Astrocyte of the cerebellum (primary cell): ENCODE data around the gene TSPAN5.

Experiments used
- DNase-seq: peaks from one replicate; pipeline ENCODE4 v3.0.0-alpha.2; 2011; ENCODE audit warnings: low read depth
- H3K4me3 ChIP-seq: 2 replicates; pipeline ENCODE4 v1.5.1; 2011; ENCODE audit warnings: mild to moderate bottlenecking, low read depth, low read length, moderate library complexity
- in situ Hi-C: cut with HindIII; loops from 2 replicates; pipeline ENCODE4 v1.10.0; 2017; ENCODE audit warnings: low sequenced_read_pairs
- TF ChIP-seq, protein P1 (sequence below): IDR thresholded peaks from 2 replicates; pipeline ENCODE4 v1.5.1; 2012; ENCODE audit warnings: low read length, low read depth, moderate library complexity, mild to moderate bottlenecking; ENCODE audit errors: missing control alignments

TSPAN5 gene

DNA sequence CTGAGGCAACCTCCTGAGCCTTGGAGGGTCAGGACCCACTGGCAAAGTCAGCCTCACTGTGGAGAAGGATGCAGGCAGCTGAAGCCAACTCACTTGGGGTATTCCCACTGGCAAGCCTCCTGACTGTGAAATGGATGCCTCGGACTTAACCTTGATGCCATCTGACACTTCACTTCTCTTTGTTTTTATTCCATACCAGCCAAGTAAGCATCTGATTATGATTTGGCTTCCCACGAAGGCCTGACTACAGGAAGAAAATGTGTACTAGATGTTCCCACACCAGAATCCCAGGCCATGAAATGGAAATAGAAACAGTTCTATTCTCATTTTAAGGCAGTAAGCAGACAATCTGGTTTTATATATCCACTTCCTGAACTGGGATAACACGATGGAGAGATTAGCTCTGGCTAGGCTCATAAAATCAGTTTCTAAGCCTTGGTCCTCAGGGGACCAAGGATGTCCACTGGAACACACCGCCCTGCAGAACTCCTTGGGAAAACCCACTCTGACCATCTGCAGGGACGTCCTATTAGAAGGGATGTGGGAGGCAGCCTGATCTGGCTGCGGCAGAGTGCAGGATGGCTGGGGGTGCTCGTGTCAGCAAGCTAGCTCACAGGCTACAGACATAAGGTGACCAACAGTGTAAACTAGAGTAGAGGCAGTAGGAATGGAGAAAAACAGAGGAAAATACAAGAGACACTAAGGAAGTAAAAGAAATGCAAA lies 89.3 kb downstream of the TSPAN5 start:
- no peak for DNase-seq
- TF ChIP-seq, protein P1, sequence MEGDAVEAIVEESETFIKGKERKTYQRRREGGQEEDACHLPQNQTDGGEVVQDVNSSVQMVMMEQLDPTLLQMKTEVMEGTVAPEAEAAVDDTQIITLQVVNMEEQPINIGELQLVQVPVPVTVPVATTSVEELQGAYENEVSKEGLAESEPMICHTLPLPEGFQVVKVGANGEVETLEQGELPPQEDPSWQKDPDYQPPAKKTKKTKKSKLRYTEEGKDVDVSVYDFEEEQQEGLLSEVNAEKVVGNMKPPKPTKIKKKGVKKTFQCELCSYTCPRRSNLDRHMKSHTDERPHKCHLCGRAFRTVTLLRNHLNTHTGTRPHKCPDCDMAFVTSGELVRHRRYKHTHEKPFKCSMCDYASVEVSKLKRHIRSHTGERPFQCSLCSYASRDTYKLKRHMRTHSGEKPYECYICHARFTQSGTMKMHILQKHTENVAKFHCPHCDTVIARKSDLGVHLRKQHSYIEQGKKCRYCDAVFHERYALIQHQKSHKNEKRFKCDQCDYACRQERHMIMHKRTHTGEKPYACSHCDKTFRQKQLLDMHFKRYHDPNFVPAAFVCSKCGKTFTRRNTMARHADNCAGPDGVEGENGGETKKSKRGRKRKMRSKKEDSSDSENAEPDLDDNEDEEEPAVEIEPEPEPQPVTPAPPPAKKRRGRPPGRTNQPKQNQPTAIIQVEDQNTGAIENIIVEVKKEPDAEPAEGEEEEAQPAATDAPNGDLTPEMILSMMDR, result no peak
- in situ Hi-C loops, result no loop called here
- H3K4me3 ChIP-seq, result no peak overlapping the region

GRCh38 chr4:98567611-98568010 lies 90.8 kb downstream of the TSPAN5 start:
- in situ Hi-C loops, result no loop called here
- H3K4me3 ChIP-seq, result no peak overlapping the region
- DNase-seq, result no peak
- TF ChIP-seq, protein P1, result no peak

DNA sequence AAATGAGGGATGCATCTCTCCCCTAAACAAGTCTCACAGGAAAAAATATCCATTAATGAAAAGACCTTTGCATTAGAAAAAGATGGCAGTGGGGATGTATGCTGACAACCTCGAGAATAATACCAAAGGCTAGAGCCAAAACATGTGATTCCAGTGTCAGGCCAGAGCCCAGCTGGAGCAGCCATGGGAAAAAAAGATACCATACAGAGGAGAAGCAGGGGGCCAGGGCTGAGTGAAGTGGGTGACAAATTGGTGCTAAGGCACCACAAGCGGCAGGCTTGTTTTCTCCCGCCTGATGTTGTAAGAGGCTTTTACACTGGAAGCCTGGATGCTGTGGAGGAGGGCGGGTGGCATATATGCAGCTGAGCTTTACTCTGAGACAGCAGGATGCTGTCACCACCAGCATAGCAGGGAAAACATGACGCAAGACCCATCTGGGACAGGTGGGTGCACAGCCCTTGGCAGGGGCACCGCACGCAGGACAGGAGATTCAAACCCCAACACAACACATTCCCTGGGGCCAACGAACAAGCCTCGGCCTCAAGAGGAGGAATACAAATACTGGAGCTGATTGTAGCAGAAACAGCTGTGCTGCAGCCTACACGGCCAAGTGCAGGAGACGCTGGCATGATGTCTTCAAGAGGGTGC lies 91.9 kb downstream of the TSPAN5 start:
- TF ChIP-seq, protein P1, result no peak
- H3K4me3 ChIP-seq, result no peak overlapping the region
- in situ Hi-C loops, result no loop called here
- DNase-seq, result no peak

DNA sequence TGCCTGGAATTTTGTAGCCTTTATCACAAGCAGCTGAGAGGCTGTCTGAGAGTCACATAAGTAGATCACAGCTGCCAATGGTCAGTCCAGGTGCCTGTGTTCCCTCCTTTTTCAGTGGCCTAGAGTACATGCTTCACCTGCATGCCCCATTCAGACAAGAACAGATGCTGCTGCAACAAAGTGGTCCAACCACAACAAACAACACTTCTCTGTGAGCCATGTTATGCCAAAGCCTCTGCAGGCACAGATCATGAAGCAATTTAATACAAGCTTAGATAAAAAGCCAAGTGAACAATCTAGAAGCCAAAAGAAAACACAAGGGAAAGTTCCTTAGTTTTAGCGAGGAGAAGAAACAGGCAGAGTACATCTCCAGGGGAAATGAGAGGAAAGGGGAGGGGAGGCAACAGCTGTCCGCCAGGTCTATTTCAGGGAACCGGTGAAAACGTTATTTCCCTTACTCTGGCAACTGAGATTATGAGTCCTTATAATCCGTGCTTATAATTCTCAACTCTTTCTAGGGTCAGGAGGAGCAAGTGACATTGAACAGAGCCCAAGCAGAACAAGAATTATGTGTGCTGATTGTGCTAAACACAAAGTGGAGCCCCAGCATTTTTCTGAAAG lies 92.6 kb downstream of the TSPAN5 start:
- in situ Hi-C loops, result no loop called here
- TF ChIP-seq, protein P1, result no peak
- H3K4me3 ChIP-seq, result no peak overlapping the region
- DNase-seq, result no peak

- TF ChIP-seq, protein P1, result no peak
- no peak overlapping the region for H3K4me3 ChIP-seq
- in situ Hi-C loops, result no loop called here
- DNase-seq, result peak; percentile 43
Measured at GRCh38 chr4:98564852-98565251, 93.6 kb downstream of the TSPAN5 start.

- TF ChIP-seq, protein P1, result no peak
- DNase-seq, result no peak
- in situ Hi-C loops, result no loop called here
- H3K4me3 ChIP-seq, result no peak overlapping the region
Measured at GRCh38 chr4:98560321-98560720, 98.1 kb downstream of the TSPAN5 start.
